HepG2 (cell line): ENCODE measurements around the gene GCN1. TPM values are rescaled to one million over a fixed set of nuclear protein-coding genes. Genes with fewer than 3 reads are reported as not detected.

ENCODE experiments used
- ELF1 ChIP-seq: sonication (generic); formaldehyde crosslinking; IDR thresholded peaks from 2 replicates; pipeline ENCODE4 v1.4.0; 2020; ENCODE audit warnings: missing genetic modification reagents
- FOSL1 ChIP-seq: sonication (generic); formaldehyde crosslinking; IDR thresholded peaks from 2 replicates; pipeline ENCODE4 v1.9.0; 2021; ENCODE audit warnings: missing genetic modification reagents, borderline replicate concordance
- FOXO4 ChIP-seq: sonication (generic); formaldehyde crosslinking; conservative IDR thresholded peaks from 2 replicates; pipeline ENCODE4 v1.8.1; 2023; ENCODE audit warnings: missing genetic modification reagents
- GRHL1 ChIP-seq: sonication (generic); formaldehyde crosslinking; conservative IDR thresholded peaks from 2 replicates; pipeline ENCODE4 v1.8.0; 2022; ENCODE audit warnings: missing genetic modification reagents
- KDM4B ChIP-seq: sonication (generic); formaldehyde crosslinking; IDR thresholded peaks from 2 replicates; pipeline ENCODE4 v1.4.0; 2020; ENCODE audit warnings: missing genetic modification reagents
- ONECUT2 ChIP-seq: sonication (generic); formaldehyde crosslinking; IDR thresholded peaks from 2 replicates; pipeline ENCODE4 v1.4.0; 2020; ENCODE audit warnings: missing genetic modification reagents
- RBM22 ChIP-seq: fragments of 200-400 bp; formaldehyde crosslinking; optimal IDR thresholded peaks from 2 replicates; pipeline ENCODE3; 2017; ENCODE audit warnings: mild to moderate bottlenecking, low read length, moderate library complexity
- REXO4 ChIP-seq: sonication (generic); formaldehyde crosslinking; IDR thresholded peaks from 2 replicates; pipeline ENCODE4 v1.8.0; 2022; ENCODE audit warnings: missing genetic modification reagents, mild to moderate bottlenecking, borderline replicate concordance
- SRY ChIP-seq: sonication (generic); formaldehyde crosslinking; IDR thresholded peaks from 2 replicates; pipeline ENCODE4 v1.8.0; 2022; ENCODE audit warnings: mild to moderate bottlenecking, missing genetic modification reagents
- ZBED4 ChIP-seq: sonication (generic); formaldehyde crosslinking; IDR thresholded peaks from 2 replicates; pipeline ENCODE4 v1.4.0; 2020; ENCODE audit warnings: missing genetic modification reagents, borderline replicate concordance
- ZBTB8A ChIP-seq: sonication (generic); formaldehyde crosslinking; IDR thresholded peaks from 2 replicates; pipeline ENCODE4 v1.4.0; 2020; ENCODE audit warnings: mild to moderate bottlenecking, low read depth, missing genetic modification reagents, borderline replicate concordance
- ZFP90 ChIP-seq: sonication (generic); formaldehyde crosslinking; IDR thresholded peaks from 2 replicates; pipeline ENCODE4 v1.8.0; 2022; ENCODE audit warnings: missing genetic modification reagents, mild to moderate bottlenecking, inconsistent platforms, borderline replicate concordance
- ZNF337 ChIP-seq: sonication (generic); formaldehyde crosslinking; IDR thresholded peaks from 2 replicates; pipeline ENCODE4 v1.5.1; 2020; ENCODE audit warnings: missing genetic modification reagents, low read depth, mild to moderate bottlenecking, borderline replicate concordance
- ZNF501 ChIP-seq: sonication (generic); formaldehyde crosslinking; IDR thresholded peaks from 2 replicates; pipeline ENCODE4 v1.5.1; 2020; ENCODE audit warnings: mild to moderate bottlenecking, moderate library complexity, missing genetic modification reagents
- polyA plus RNA-seq, 8 experiments: library from polyadenylated mRNA; depleted of rRNA in 3 of 8; stranded (reverse) in 7 of 8; unstranded in 1 of 8; fragments of >200 nt; fragmentation: Illumina TruSeq in 4 of 8; extraction: Trizol in 4 of 8; gene quantifications; 2 replicates each; pipeline versions ENCODE4 v1.2.1 to v1.2.3, GENCODE V29; 2011 to 2016; ENCODE audit warnings: low read depth in 4 of 8, missing spikeins in 1 of 8, mixed read lengths in 1 of 8; ENCODE audit not compliant: insufficient read depth in 1 of 8
- total RNA-seq, 5 experiments: library from RNA; depleted of rRNA; stranded (reverse); fragments of >200 nt; fragmentation: Illumina TruSeq; extraction: Trizol; gene quantifications; 2 replicates each; pipeline ENCODE4 v1.2.3, GENCODE V29; 2016; ENCODE audit warnings: low read depth in 1 of 5
- TF ChIP-seq, protein P1 (sequence below): sonication (generic); formaldehyde crosslinking; IDR thresholded peaks from 2 replicates; pipeline ENCODE4 v1.4.0; 2020; ENCODE audit warnings: missing genetic modification reagents
- TF ChIP-seq, protein P2 (sequence below): sonication (generic); formaldehyde crosslinking; IDR thresholded peaks from 2 replicates; pipeline ENCODE4 v1.4.0; 2020; ENCODE audit warnings: missing genetic modification reagents; ENCODE audit errors: not compliant biosample characterization

The GCN1 gene
- total and polyA plus RNA-seq, 2 of the 13 experiments (the other 11 are each of a cell fraction or from before 2014, with no cell fraction given): 58.2 to 83.0 TPM

- peak; percentile 60; the same call in 1 of the 2 replicates for TF ChIP-seq ZNF337 (CRISPR knock-in tag)
- TF ChIP-seq ELF1 (CRISPR knock-in tag): 0 out of 2 replicates have a peak, but pooled peaks have one; percentile 16
- no peak for TF ChIP-seq KDM4B (CRISPR knock-in tag)
- TF ChIP-seq ZBED4 (CRISPR knock-in tag): no peak
- 0 out of 2 replicates have a peak, but pooled peaks have one; percentile 39 for TF ChIP-seq FOXO4
- TF ChIP-seq, protein P1, sequence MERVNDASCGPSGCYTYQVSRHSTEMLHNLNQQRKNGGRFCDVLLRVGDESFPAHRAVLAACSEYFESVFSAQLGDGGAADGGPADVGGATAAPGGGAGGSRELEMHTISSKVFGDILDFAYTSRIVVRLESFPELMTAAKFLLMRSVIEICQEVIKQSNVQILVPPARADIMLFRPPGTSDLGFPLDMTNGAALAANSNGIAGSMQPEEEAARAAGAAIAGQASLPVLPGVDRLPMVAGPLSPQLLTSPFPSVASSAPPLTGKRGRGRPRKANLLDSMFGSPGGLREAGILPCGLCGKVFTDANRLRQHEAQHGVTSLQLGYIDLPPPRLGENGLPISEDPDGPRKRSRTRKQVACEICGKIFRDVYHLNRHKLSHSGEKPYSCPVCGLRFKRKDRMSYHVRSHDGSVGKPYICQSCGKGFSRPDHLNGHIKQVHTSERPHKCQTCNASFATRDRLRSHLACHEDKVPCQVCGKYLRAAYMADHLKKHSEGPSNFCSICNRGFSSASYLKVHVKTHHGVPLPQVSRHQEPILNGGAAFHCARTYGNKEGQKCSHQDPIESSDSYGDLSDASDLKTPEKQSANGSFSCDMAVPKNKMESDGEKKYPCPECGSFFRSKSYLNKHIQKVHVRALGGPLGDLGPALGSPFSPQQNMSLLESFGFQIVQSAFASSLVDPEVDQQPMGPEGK (CRISPR knock-in tag): peak; percentile 41; the same call in 1 of the 2 replicates
- peak; percentile 51 for TF ChIP-seq ZNF501 (CRISPR knock-in tag)
- TF ChIP-seq ZBTB8A (CRISPR knock-in tag): peak; percentile 64; the same call in 1 of the 2 replicates
- 0 out of 2 replicates have a peak, but pooled peaks have one; percentile 26 for TF ChIP-seq FOSL1 (CRISPR knock-in tag)
- no peak for TF ChIP-seq REXO4 (CRISPR knock-in tag)
- TF ChIP-seq ZFP90: peak; percentile 83; the same call in 1 of the 2 replicates
- TF ChIP-seq GRHL1 (CRISPR knock-in tag): no peak
- TF ChIP-seq, protein P2, sequence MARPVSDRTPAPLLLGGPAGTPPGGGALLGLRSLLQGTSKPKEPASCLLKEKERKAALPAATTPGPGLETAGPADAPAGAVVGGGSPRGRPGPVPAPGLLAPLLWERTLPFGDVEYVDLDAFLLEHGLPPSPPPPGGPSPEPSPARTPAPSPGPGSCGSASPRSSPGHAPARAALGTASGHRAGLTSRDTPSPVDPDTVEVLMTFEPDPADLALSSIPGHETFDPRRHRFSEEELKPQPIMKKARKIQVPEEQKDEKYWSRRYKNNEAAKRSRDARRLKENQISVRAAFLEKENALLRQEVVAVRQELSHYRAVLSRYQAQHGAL (CRISPR knock-in tag): peak; percentile 90
- TF ChIP-seq RBM22: no peak
- no peak for TF ChIP-seq ONECUT2 (CRISPR knock-in tag)
- TF ChIP-seq SRY (CRISPR knock-in tag): peak; percentile 97
Observed at GRCh38 chr12:120116792-120117651, 77.5 kb downstream of the GCN1 start (continued).
